Measurements from ENCODE around the gene HIP1. TPM values are rescaled to one million over a fixed set of nuclear protein-coding genes. Genes with fewer than 3 reads are reported as not detected.
A peak's percentile ranks its signal among the peaks of the same experiment; 100 is the strongest.
"Not testable (repeated sequence)": the region's sequence is repeated elsewhere in the genome, so short reads cannot be mapped to it uniquely, and the experiment has no call there.

The HIP1 gene
- polyA plus RNA-seq (ENCODE audit: insufficient read length in 10 of 10): 10 to 100 TPM; 19.1 to 25.9 (median 23.8) TPM
- long read RNA-seq, donor 1: 0 reads
- long read RNA-seq, donor 2, full-length matches to known transcripts: 1 of 1 reads
- long read RNA-seq, donor 2, partial matches to known transcripts: 0 of 1 reads
- long read RNA-seq, donor 2, other reads (novel, unspliced or antisense): 0 of 1 reads
- long read RNA-seq, donor 3: 0 reads
- long read RNA-seq, donor 4, partial matches to known transcripts: 6 of 7 reads
- long read RNA-seq, donor 4, other reads (novel, unspliced or antisense): 0 of 7 reads
- long read RNA-seq, donor 5, partial matches to known transcripts: 0 of 2 reads
- long read RNA-seq, donor 5, other reads (novel, unspliced or antisense): 0 of 2 reads
- long read RNA-seq, donor 6: 0 reads
- long read RNA-seq, donor 7, full-length matches to known transcripts: 2 of 2 reads
- long read RNA-seq, donor 7, partial matches to known transcripts: 0 of 2 reads
- long read RNA-seq, donor 7, other reads (novel, unspliced or antisense): 0 of 2 reads
- long read RNA-seq, donor 8, full-length matches to known transcripts: 1 of 1 reads
- long read RNA-seq, donor 8, partial matches to known transcripts: 0 of 1 reads
- long read RNA-seq, donor 8, other reads (novel, unspliced or antisense): 0 of 1 reads
- long read RNA-seq, donor 9: 0 reads

GRCh38 chr7:75738604-75738974 lies at the start of gene HIP1:
TSS of gene HIP1 (minus strand) at chr7:75738941. CDS start at chr7:75738920, 21 bp downstream.
- no peak for DNase-seq

- DNase-seq: not testable (repeated sequence)
These were observed 49.6 kb upstream of the HIP1 start for GRCh38 chr7:75788154-75788847.

GRCh38 chr7:75783058-75783457 lies 44.3 kb upstream of the HIP1 start:
- DNase-seq: not testable (repeated sequence)

GRCh38 chr7:75780647-75781273 lies 42.0 kb upstream of the HIP1 start:
- DNase-seq: not testable (repeated sequence)

- not testable (repeated sequence) for DNase-seq
These were observed 40.8 kb upstream of the HIP1 start for GRCh38 chr7:75779516-75779915.

GRCh38 chr7:75779035-75779434 lies 40.3 kb upstream of the HIP1 start:
- not testable (repeated sequence) for DNase-seq

GRCh38 chr7:75776295-75776971 lies 37.7 kb upstream of the HIP1 start:
- DNase-seq: peak in 1 of 3 donors; percentile 86

GRCh38 chr7:75773958-75774357 lies 35.2 kb upstream of the HIP1 start:
- not testable (repeated sequence) for DNase-seq

GRCh38 chr7:75772081-75773077 lies 33.6 kb upstream of the HIP1 start, which contains the start of gene CCL26:
TSS of gene CCL26 (minus strand) at chr7:75772211. CDS start at chr7:75772176, 35 bp downstream.
- DNase-seq: peak in 1 of 3 donors; percentile 86

- DNase-seq: peak in 1 of 3 donors; percentile 75
These were observed 32.5 kb upstream of the HIP1 start for GRCh38 chr7:75771224-75771623.

- peak; percentile 60 to 74 (median 62) for DNase-seq
These were observed 23.7 kb upstream of the HIP1 start for GRCh38 chr7:75762350-75762917.

GRCh38 chr7:75761801-75762200 lies 23.1 kb upstream of the HIP1 start:
- DNase-seq: not testable (repeated sequence)

- no peak for DNase-seq
These were observed 19.8 kb upstream of the HIP1 start for GRCh38 chr7:75758491-75758890.

GRCh38 chr7:75757860-75758259 lies 19.1 kb upstream of the HIP1 start:
- no peak for DNase-seq

GRCh38 chr7:75756991-75757676 lies 18.4 kb upstream of the HIP1 start:
- no peak for DNase-seq

- no peak for DNase-seq
These were observed 17.7 kb upstream of the HIP1 start for GRCh38 chr7:75756206-75756990.

GRCh38 chr7:75743455-75743859 lies 4.7 kb upstream of the HIP1 start:
- DNase-seq: no peak

Measured in muscle of back (tissue), 13 donors.